Activated CD8-positive, alpha-beta T cell treated with anti-CD3 and anti-CD28 coated beads for 36 hours (primary cell): Measurements from ENCODE around the gene CLDN10. TPM values are rescaled to one million over a fixed set of nuclear protein-coding genes. Genes with fewer than 3 reads are reported as not detected.

ENCODE experiments used
- ATAC-seq: fragments of 200-7000 bp; cut with Tn5 transposase; one replicate; pipeline ENCODE4 v1.10.0; 2021; ENCODE audit warnings: mild to moderate bottlenecking, moderate library complexity
- CTCF ChIA-PET: fragments of 350-600 bp; sonication (Branson Sonifier 250); formaldehyde crosslinking; loops from one replicate; lab custom pipeline; 2021; ENCODE audit warnings: antibody characterized with exemption; lab: Charles Lee
- POLR2A ChIA-PET: fragments of 350-600 bp; sonication (Branson Sonifier 250); formaldehyde crosslinking; loops from one replicate; lab custom pipeline; 2021; ENCODE audit warnings: antibody characterized with exemption; lab: Charles Lee
- DNase-seq: peaks from one replicate; pipeline ENCODE4 v3.0.0-alpha.2; 2020
- H3K27ac Mint-ChIP-seq: one replicate; pipeline ENCODE4 v1.8.0; 2021; ENCODE audit warnings: mild to moderate bottlenecking, mixed read lengths
- H3K27me3 Mint-ChIP-seq: one replicate; pipeline ENCODE4 v1.8.0; 2021; ENCODE audit warnings: mixed read lengths
- H3K36me3 Mint-ChIP-seq: one replicate; pipeline ENCODE4 v1.8.0; 2021; ENCODE audit warnings: low read depth, mixed read lengths
- H3K4me1 Mint-ChIP-seq: one replicate; pipeline ENCODE4 v1.8.0; 2021; ENCODE audit warnings: low read depth, mixed read lengths
- H3K4me3 Mint-ChIP-seq: one replicate; pipeline ENCODE4 v1.8.0; 2021; ENCODE audit warnings: mild to moderate bottlenecking, moderate library complexity, mixed read lengths
- H3K9me3 Mint-ChIP-seq: one replicate; pipeline ENCODE4 v1.8.0; 2021; ENCODE audit warnings: mixed read lengths
- intact Hi-C: fragments of 100-400 bp; cut with micrococcal nuclease; formaldehyde crosslinking; loops from one replicate; pipeline ENCODE4 v1.10.0; 2022
- total RNA-seq, 2 experiments: library from RNA; stranded (reverse); gene quantifications; one replicate each; pipeline ENCODE4 v1.2.3, GENCODE V29; 2021
- TF ChIP-seq, protein P1 (sequence below): fragments of 200-600 bp; IDR thresholded peaks from one replicate; pipeline ENCODE4 v1.8.0; 2022; ENCODE audit warnings: antibody characterized with exemption, mild to moderate bottlenecking

Gene CLDN10
- total RNA-seq, 2 experiments from 2014 or later, result not detected

GRCh38 chr13:95623141-95623540 lies 70.6 kb downstream of the CLDN10 start:
- no peaks in the 10 kb centered on the region for H3K36me3 Mint-ChIP-seq

GRCh38 chr13:95624020-95624419 lies 71.5 kb downstream of the CLDN10 start:
- POLR2A ChIA-PET, result interaction anchor here (1.0 kb wide), 1 partner anchor 16 kb away, joined by 3 read pairs; no protein-coding TSS in a partner anchor
- no peaks in the 10 kb centered on the region for H3K9me3 Mint-ChIP-seq
- no peaks in the 10 kb centered on the region for H3K4me1 Mint-ChIP-seq
- CTCF ChIA-PET, result interaction anchor here (0.7 to 9.0 kb wide), 30 partner anchors 9 to 210 kb away, joined by 3 to 168 read pairs (median 4); partner anchors contain the start of gene DZIP1
- no peak overlapping the region for H3K27ac Mint-ChIP-seq
- intact Hi-C loops, result loop anchor here (1.0 kb wide), 2 partner anchors 36 to 210 kb away; no protein-coding TSS in a partner anchor
- no peaks in the 10 kb centered on the region for H3K36me3 Mint-ChIP-seq
- peak; percentile 30 for ATAC-seq
- no peak overlapping the region for H3K4me3 Mint-ChIP-seq
- H3K27me3 Mint-ChIP-seq, result peaks cover 11% of the 10 kb centered on the region
- DNase-seq, result peak; percentile 35
- TF ChIP-seq, protein P1, sequence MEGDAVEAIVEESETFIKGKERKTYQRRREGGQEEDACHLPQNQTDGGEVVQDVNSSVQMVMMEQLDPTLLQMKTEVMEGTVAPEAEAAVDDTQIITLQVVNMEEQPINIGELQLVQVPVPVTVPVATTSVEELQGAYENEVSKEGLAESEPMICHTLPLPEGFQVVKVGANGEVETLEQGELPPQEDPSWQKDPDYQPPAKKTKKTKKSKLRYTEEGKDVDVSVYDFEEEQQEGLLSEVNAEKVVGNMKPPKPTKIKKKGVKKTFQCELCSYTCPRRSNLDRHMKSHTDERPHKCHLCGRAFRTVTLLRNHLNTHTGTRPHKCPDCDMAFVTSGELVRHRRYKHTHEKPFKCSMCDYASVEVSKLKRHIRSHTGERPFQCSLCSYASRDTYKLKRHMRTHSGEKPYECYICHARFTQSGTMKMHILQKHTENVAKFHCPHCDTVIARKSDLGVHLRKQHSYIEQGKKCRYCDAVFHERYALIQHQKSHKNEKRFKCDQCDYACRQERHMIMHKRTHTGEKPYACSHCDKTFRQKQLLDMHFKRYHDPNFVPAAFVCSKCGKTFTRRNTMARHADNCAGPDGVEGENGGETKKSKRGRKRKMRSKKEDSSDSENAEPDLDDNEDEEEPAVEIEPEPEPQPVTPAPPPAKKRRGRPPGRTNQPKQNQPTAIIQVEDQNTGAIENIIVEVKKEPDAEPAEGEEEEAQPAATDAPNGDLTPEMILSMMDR, result peak; percentile 75

More at GRCh38 chr13:95623141-95623540, 70.6 kb downstream of the CLDN10 start:
- no peak for DNase-seq
- ChIA-PET CTCF (interaction anchor here (1.1 to 9.0 kb wide), 8 partner anchors 8 to 211 kb away, joined by 3 to 168 read pairs (median 6); no protein-coding TSS in a partner anchor), POLR2A (no interaction called here)
- Mint-ChIP-seq H3K4me3 (no peak overlapping the region), H3K9me3 (no peaks in the 10 kb centered on the region), H3K27ac (no peak overlapping the region), H3K27me3 (peaks cover 11% of the 10 kb centered on the region), H3K4me1 (no peaks in the 10 kb centered on the region)
- no peak for ATAC-seq
- intact Hi-C loops, result no loop called here
- TF ChIP-seq, protein P1, result no peak

GRCh38 chr13:95626768-95627167 lies 74.2 kb downstream of the CLDN10 start:
- no peak for DNase-seq
- ChIA-PET POLR2A (no interaction called here), CTCF (interaction anchor here (9.0 kb wide), 1 partner anchor 207 kb away, joined by 168 read pairs; no protein-coding TSS in a partner anchor)
- H3K9me3 Mint-ChIP-seq, result no peaks in the 10 kb centered on the region
- TF ChIP-seq, protein P1, result no peak
- H3K27me3 Mint-ChIP-seq, result peaks cover 9% of the 10 kb centered on the region
- no peaks in the 10 kb centered on the region for H3K4me1 Mint-ChIP-seq
- H3K36me3 Mint-ChIP-seq, result no peaks in the 10 kb centered on the region
- intact Hi-C loops, result no loop called here
- H3K27ac Mint-ChIP-seq, result no peak overlapping the region
- ATAC-seq, result no peak
- no peak overlapping the region for H3K4me3 Mint-ChIP-seq

- Mint-ChIP-seq H3K27ac (no peak overlapping the region), H3K36me3 (no peaks in the 10 kb centered on the region), H3K4me1 (no peaks in the 10 kb centered on the region), H3K27me3 (peaks cover 11% of the 10 kb centered on the region), H3K4me3 (no peak overlapping the region), H3K9me3 (no peaks in the 10 kb centered on the region)
- ChIA-PET CTCF (interaction anchor here (9.0 kb wide), 1 partner anchor 206 kb away, joined by 168 read pairs; no protein-coding TSS in a partner anchor), POLR2A (no interaction called here)
- no peak for DNase-seq
- TF ChIP-seq, protein P1, result no peak
- intact Hi-C loops, result no loop called here
- ATAC-seq, result no peak
These were observed 75.1 kb downstream of the CLDN10 start for GRCh38 chr13:95627590-95627989.

GRCh38 chr13:95628488-95628887 lies 76.0 kb downstream of the CLDN10 start:
- H3K27me3 Mint-ChIP-seq, result peaks cover 12% of the 10 kb centered on the region
- ATAC-seq, result no peak
- H3K27ac Mint-ChIP-seq, result no peak overlapping the region
- ChIA-PET CTCF (no interaction called here), POLR2A (no interaction called here)
- DNase-seq, result no peak
- intact Hi-C loops, result no loop called here
- no peaks in the 10 kb centered on the region for H3K36me3 Mint-ChIP-seq
- TF ChIP-seq, protein P1, result no peak
- H3K4me1 Mint-ChIP-seq, result no peaks in the 10 kb centered on the region
- no peaks in the 10 kb centered on the region for H3K9me3 Mint-ChIP-seq
- no peak overlapping the region for H3K4me3 Mint-ChIP-seq
